Measurements from ENCODE around the gene RYR3. TPM values are rescaled to one million over a fixed set of nuclear protein-coding genes. Genes with fewer than 3 reads are reported as not detected.
"Not testable (repeated sequence)": the region's sequence is repeated elsewhere in the genome, so short reads cannot be mapped to it uniquely, and the experiment has no call there.

Gene RYR3
- total RNA-seq, 1 donor from 2014 or later = 18.5 TPM

DNA sequence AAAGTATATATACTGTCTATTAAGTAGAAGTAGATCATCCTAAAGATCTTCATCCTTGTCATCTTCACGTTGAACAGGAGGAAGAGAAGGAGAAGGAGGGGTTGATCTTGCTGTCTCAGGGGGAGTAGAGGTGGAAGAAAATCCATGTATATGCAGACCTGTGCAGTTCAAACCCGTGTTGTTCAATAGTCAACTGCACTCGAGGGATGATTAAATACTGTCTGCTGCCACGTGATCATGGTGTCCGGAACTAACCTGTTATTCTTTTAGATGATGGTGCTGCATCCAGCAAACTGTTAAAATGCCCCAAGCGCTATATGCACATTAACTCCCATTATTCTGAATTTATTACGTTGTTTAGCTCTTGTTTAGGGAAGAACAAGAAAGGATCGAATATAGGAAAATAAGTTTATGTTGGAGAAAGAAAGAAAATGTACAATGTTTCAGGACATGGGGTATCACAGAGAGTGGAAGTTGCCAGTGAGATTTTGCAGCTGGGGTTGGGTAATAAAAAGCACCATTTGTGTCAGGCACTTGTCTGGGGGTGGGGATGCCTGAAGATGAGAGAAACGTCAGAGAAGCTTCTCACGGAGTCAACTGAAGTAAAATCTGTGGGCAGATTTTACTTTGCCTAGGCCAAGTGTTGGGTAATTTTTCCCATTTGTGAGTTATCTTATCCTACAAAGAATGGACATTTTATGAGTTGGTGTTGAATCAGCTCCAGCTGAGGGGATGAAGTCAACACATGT is 229.2 kb downstream of the RYR3 start:
- DNase-seq (ENCODE audit: low spot score) (no peak), ATAC-seq (no peak)

DNA sequence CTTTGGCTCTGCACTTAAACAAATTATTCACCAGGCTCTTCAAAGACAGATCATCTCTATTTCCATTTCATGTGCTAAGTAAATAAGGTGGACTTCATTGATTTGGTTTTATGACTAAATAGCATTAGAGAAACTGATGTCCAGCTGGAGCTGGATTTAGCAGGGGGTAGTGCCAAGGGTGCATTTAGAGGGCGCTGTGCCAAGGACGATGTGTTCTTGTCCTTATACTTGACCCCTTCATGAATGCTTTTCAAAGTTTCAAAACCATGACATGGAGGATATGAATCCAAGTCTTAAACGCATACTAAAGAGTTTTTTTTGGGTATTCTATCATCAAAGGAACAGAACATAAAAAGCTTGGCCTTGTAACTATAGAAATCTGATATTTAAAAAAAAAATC is 233.2 kb downstream of the RYR3 start:
- ATAC-seq (no peak), DNase-seq (ENCODE audit: low spot score) (no peak)
- intact Hi-C loops (cut with DNase I) = no loop called here

More for the DNA sequence above, 229.2 kb downstream of the RYR3 start:
- intact Hi-C loops (cut with DNase I) = loop anchor here (10.0 kb wide), 1 partner anchor 135 kb away; no protein-coding TSS in a partner anchor

DNA sequence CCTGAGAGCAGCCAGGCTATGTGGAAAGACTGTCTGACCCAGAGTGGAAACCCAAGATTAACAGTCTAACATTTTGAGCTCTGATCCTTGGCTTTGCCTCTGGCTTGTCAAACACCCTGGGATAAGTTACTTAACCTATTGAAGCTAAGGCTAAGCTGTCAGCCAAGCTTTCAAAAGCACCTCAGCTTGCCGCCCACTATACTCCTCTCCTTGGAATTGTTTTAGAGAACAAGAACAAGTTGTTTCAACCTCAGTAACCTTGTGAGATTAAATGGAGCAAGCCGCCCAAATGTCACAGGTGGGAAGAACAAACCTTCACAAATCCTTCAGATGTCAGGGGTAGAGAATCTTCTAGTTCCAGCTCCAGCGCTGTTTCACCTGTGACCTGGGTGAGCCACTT is 235.1 kb downstream of the RYR3 start:
- ATAC-seq (no peak), DNase-seq (ENCODE audit: low spot score) (no peak)
- intact Hi-C loops (cut with DNase I) = no loop called here

DNA sequence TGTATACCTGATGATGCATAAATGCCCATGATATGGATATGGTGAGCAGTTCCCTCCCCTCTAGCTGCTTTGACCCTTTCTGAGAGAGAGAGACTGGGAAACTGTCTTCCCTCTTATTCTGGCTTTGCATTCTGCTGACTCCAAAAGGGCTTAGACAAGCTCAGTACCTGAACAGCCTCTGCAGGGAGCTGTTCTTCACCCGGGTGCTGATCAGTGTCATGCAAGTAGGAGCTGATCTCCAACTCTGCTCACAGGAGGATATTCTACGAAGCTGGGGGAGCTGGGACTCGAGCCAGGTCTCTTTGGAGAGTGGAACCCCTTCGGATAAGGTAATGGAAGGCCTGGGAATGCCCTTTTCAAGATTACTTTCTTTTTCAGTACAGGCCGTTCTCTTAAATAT is 237.1 kb downstream of the RYR3 start:
- DNase-seq (ENCODE audit: low spot score) = no peak
- intact Hi-C loops (cut with DNase I) = no loop called here

GRCh38 chr15:33551860-33552259 is 241.1 kb downstream of the RYR3 start:
- ATAC-seq = no peak
- DNase-seq (ENCODE audit: low spot score) = no peak
- intact Hi-C loops (cut with DNase I) = no loop called here

More for the DNA sequence above, 237.1 kb downstream of the RYR3 start:
- no peak for ATAC-seq

DNA sequence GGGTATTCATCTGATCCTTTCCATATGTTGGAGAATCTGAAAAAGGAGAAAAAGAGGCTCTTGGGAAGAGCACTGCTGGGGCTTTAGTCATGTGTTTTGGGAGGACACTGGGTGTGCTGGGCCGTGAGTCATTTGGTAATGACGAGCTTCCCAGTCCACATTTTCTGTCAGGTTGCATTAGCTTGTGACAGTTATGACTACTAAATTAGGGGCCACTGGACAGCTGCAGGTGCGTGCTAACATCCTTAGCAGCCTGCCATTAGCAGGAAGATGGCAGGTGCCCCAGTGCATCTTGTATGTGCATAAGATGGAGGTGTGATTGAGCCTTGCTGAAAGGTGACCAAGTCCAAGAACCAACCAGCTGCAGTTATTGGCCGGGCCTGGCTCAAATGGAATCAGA is 242.4 kb downstream of the RYR3 start:
- DNase-seq (ENCODE audit: low spot score) (no peak), ATAC-seq (no peak)
- intact Hi-C loops (cut with DNase I) = no loop called here

DNA sequence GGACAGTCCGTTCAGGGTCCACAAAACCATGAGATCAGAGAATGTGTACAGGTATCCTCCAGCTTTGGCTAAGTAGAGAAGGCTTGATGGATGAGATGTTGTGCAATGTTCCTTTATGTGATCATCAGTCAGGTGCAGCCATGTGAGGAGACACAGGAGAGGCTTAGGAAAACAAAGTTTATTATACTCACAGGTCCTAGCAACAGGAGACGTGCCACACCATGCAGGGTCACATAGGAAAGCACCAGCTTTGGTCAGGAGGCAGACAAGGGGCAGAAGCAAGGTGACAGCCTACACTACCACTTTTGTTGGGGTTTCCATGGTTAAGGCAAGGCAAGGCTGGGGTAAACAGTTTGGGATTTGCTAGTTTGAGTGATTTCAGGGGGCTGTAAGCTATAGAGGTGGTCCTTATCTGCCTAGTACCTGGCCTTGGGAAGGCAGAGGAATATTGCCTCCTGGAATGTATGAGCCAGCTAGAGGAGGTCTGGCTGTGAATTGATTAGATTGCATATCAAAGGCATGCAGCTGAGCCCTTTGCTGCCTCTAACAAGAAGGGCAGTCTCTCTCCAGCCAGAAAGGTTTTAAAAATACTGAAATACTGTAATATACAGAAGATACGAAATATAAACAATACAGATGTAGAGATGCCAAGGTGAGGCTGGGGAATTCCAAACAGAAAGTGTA is 248.6 kb downstream of the RYR3 start:
- intact Hi-C loops (cut with DNase I) = no loop called here
- DNase-seq (ENCODE audit: low spot score) (no peak), ATAC-seq (no peak)

DNA sequence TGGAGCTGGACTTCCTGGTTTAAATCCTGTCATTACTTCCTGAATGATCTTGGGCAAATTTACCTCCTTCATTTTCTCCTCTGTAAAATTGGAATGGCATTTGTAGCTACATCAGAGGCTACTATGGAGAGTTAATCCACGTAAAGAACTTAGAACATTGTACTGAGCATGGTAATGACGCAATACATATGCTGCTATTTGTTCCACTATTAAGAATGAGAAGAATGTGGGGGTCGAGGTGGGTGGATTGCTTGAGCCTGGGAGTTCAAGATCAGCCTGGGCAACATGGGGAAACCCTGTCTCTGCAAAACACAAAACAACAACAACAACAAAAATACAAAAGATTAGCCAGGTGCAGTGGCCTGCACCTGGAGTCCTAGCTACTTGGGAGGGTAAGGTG is 250.6 kb downstream of the RYR3 start:
- ATAC-seq (no peak), DNase-seq (ENCODE audit: low spot score) (no peak)
- intact Hi-C loops (cut with DNase I) = no loop called here

DNA sequence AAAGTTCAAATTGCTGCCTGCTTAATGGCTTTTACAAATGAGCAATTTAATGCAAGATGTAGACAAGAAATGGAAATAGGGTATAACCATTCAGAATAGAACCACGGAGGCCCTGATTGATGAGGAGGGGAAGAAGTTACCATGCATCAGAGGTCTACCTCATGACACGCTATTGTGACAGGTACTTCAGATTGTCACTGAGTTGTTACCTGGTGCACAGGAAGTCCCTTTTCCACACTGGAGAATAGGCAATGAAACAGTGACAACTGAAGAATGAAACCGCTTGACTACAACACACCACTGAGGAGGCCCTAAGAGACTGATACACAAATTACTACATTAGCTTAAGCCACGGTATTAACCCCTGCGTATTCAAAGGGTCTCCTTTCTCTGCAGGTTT is 251.2 kb downstream of the RYR3 start:
- DNase-seq (ENCODE audit: low spot score) (no peak), ATAC-seq (no peak)
- intact Hi-C loops (cut with DNase I) = no loop called here

DNA sequence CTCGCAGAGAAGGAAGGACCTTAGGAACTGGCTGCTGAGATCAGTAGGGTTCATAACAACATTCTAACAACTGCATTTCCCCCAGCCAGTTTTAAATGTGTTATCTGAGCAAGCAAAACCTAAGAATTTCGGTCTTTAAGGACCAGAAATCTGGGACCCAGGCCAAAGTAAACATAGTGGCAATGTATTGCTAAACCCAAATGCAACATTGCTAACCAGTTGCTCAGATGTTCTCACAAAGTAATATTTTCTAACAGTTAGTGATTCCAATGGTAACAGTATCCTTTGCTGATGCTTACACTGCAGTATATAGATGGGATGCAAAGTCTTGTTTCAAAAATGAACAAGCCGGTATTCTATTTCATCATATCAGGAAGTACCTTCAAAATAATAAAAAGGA is 254.3 kb downstream of the RYR3 start:
- intact Hi-C loops (cut with DNase I) = no loop called here
- ATAC-seq (no peak), DNase-seq (ENCODE audit: low spot score) (no peak)

DNA sequence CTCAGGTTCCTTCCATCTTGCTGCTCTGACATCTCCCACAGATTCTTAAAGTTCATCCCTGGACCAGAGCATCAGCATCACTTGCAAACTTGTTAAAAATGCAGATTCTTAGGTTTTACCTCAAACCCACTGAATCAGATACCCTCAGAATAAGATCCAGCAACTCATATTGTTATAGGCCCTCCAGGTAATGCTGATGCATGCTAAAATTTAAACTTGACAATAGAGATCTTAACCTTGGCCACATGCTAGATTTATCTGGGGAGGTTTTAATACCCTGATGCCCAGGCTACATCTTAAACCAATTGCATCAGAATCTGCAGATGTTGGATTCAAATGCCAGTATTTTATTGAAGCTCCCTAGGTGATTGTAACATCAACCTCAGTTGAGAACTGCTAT is 256.9 kb downstream of the RYR3 start:
- ATAC-seq (no peak), DNase-seq (ENCODE audit: low spot score) (no peak)
- intact Hi-C loops (cut with DNase I) = no loop called here

DNA sequence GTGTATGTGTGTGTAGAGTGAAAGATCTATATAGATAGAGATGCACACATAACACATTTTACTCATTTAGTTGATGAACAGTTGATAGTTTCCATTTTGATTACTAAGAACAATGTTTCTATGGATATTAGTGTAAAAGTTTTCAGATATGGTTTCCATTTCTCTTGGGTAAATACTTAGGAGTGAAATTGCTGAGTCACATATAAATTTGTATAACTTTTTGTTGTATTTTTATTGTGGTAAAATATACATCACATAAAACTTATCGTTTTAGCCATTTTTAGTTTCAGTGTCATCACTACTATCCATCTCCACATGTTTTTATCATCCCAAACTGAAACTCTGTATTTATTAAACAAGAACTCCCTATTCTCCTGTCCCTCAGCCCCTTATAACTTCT is 258.3 kb downstream of the RYR3 start:
- no peak for ATAC-seq
- intact Hi-C loops (cut with DNase I) = no loop called here
- no peak for DNase-seq (ENCODE audit: low spot score)

DNA sequence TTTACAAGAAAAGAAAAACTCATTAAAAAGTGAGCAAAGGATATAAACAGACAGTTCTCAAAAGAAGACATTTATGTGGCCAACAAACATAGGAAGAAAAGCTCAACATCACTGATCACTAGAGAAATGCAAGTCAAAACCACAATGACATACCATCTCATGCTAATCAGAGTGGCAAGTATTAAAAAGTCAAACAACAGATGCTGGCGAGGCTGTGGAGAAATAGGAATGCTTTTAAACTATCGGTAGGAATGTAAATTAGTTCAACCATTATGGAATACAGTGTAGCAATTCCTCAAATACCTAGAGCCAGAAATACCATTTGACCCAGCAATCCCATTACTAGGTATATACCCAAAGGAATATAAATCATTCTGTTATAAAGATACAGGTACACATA is 267.1 kb downstream of the RYR3 start:
- ATAC-seq; intact Hi-C loops (cut with DNase I); DNase-seq (ENCODE audit: low spot score): not testable (repeated sequence)

- intact Hi-C loops (cut with DNase I) = loop anchor here (10.0 kb wide), 1 partner anchor 506 kb away; no protein-coding TSS in a partner anchor
- DNase-seq (ENCODE audit: low spot score) (no peak), ATAC-seq (no peak)
These were observed 269.8 kb downstream of the RYR3 start for GRCh38 chr15:33580526-33580925.

DNA sequence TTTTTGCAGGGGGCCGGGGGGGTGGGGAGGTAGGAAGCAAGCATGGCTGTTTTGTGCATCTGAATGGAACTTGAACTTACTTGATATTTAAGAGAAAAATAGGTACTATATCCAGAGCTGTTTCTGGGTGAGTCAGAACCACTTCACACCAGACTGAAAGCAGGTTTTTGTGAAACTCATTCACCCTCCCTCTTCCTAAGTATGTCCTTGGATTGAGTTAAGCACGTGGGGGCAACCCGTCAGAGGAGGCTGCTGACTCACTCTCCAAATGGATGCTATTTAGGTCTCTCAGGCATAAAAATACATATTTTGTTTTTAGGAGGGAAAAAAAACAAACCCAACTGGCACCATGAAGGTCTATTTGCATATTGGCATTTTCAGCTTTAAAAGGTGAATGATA is 270.3 kb downstream of the RYR3 start:
- ATAC-seq (no peak), DNase-seq (ENCODE audit: low spot score) (no peak)
- intact Hi-C loops (cut with DNase I) = loop anchor here (10.0 kb wide), 1 partner anchor 506 kb away; no protein-coding TSS in a partner anchor

- intact Hi-C loops (cut with DNase I) = loop anchor here (10.0 kb wide), 1 partner anchor 510 kb away; no protein-coding TSS in a partner anchor
- DNase-seq (ENCODE audit: low spot score) = no peak
- peak; percentile 38 for ATAC-seq
These were observed 274.0 kb downstream of the RYR3 start for GRCh38 chr15:33584797-33585196.

- intact Hi-C loops (cut with DNase I) = loop anchor here (10.0 kb wide), 1 partner anchor 512 kb away; no protein-coding TSS in a partner anchor
- ATAC-seq (no peak), DNase-seq (ENCODE audit: low spot score) (no peak)
These were observed 276.3 kb downstream of the RYR3 start for GRCh38 chr15:33586786-33587697.

DNA sequence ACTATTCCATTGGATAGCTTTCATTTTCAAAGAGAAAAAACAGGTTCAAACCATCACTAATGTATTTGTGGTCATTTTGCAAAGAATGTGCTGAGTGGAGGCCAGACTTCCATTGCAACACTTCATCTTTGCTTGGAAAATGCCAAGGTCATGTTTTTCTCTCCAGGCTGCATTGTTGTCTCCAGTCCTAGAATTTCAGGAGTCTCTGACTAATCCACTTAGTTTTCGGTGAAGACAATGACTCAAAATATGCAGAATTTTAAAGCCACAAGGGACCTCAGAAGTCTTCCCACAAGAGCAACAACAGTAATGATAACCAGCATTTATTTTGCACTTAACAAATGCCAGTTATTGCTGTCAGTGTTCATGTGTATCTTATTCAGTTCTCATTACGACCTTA is 277.0 kb downstream of the RYR3 start:
- intact Hi-C loops (cut with DNase I) = loop anchor here (10.0 kb wide), 1 partner anchor 513 kb away; no protein-coding TSS in a partner anchor
- no peak for DNase-seq (ENCODE audit: low spot score)
- no peak for ATAC-seq

DNA sequence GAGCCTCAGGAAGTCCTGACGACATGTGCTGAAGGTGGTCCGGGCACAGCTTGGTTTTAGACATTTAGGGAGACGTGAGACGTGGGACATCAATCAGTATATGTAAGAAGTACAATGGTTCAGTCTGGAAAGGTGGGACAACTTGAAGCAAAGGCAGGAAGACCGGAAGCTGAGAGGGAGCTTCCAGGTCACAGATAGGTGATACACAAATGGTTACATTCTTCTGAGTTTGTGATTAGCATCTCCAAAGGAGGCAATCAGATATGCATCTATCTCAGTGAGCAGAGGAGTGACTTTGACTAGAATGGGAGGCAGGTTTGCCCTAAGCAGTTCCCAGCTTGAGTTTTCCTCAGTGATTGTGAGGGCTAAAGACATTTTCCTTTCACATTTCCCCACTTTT is 282.1 kb downstream of the RYR3 start:
- ATAC-seq (no peak), DNase-seq (ENCODE audit: low spot score) (no peak)
- intact Hi-C loops (cut with DNase I) = no loop called here

Data from sciatic nerve (tissue), 2 donors.